GM19455 (cell line): ENCODE data around the gene MGMT.

ENCODE experiments used
- ATAC-seq: cut with Tn5 transposase; IDR thresholded peaks from one replicate; pipeline ENCODE4 v1.9.1; 2021; ENCODE audit not compliant: unreplicated experiment

The MGMT gene

GRCh38 chr10:129725011-129725410 lies 258.0 kb downstream of the MGMT start:
- ATAC-seq: no peak

DNA sequence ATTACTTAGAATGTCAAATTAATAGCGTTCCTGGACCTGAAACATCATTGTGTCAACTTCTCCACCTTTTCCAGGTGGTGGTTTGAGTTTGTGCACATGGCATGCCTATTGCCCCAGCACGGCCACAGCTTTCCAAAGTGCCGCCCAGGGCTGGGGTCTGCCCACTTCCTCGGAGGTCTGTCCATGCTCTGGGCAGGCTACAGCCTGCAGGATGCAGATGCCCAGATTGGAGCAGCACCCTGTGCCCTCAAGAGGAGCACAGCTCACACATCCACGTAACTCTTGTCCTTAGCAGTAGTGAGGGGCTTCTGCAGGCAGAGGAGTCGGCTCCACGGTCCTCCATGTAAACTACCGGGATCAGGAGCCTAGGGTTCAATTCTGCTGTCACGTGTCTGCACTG lies 258.4 kb downstream of the MGMT start:
- no peak for ATAC-seq

DNA sequence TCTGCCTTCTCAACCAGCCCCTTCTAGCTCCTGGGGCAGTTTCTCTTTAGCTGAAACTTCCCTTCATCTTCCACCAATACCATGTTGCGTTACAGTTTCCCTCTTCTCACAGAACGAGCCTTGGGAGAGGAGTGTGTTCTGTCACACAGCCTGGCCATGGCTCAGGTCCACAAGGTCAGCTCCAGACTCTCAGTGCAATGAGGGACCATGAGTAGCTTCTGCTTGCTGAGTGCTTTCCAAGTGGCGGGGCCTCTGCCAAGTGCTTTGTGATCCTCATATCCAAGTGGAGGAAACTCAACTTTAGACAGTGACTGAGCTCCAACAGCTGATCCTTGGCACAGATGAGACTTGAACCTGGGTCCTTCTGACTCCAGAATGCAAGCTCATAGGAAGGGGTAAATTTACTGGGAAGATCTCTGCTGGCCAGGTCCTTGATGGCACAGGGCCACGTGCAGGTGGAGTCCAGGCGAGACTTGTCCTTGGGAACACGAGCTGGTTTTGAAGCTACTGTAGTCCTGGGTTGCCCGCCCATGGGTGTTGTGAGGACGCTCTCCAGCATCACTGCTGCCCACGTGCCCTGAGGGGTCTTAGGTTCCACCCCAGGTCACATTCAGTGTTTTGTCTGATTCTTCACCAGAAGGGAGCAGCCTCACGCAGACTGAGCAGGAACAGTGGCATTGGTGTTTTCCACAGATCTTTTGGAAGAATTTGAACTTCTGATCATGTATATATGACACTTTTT lies 259.0 kb downstream of the MGMT start:
- no peak for ATAC-seq

- ATAC-seq: no peak
Measured at GRCh38 chr10:129727071-129727470, 260.0 kb downstream of the MGMT start.

- no peak for ATAC-seq
Measured at GRCh38 chr10:129727495-129727894, 260.5 kb downstream of the MGMT start.

DNA sequence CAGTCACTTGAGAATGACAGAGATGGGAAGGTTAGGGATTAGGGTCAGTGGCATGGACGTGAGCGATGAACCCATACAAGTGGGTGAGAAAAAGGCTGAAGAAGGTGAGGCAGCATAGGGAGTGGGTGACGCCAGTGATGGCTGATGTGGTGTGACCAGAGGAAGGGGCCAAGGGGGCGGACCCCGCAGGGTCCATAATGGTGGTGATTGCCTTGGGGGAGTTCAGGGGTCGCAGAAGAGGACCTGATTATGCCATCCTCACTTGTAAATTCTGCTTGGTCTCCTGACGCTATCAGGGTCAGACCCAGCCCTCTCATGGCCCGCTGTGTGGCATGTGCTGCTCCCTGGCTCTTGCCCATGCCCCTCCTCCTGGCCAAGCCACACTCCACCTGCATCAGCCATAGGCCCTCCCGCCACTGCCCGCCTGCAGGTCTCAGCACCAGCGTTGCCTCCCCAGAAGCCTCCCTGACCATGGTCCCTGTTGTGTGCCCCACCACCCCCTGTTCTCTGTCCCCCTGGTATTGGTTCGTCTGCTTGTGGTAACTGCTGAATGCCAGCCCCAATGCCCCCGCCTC lies 261.3 kb downstream of the MGMT start:
- no peak for ATAC-seq

DNA sequence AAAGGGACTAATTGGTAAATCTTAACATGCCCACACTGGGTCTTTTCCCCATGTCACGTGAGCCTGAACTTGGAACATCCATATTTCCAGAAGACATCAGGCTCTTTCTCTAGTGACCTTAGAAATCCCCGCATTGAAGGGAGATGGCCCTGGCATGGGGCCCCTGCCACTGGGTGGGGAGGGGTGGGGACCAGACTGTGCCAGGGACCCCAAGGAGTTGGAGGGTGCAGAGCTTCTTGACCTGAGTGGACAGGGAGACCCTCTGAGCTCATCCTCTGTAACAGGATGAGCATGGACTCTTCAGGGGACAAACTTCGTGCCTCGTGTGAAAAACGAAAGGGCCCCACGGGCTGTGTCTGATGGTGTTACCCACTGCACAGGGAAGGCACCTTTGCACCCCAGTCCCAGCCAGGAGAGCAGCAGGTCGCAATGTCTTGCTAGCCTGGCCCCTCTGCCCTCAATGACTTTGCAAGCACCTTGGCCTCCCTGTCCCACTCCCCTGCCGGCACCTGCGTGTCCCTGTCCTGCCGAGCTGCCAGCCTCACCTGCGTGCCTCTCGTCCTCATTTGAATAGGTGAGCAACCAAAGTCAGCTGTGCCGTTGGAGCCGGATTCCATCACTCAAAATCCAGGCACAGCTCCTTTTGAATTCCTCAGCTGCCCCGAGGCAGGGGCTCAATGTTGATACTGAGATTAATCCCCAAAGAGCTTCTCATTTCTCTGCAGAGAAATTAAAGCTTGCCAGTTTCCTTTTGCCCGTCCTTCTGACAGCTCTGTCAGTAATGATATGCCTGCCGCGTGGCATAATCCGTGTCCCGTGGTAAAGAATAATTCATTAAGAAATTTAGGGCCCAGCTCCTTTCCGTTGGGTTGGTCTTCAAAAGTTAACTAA lies 262.1 kb downstream of the MGMT start:
- no peak for ATAC-seq

- no peak for ATAC-seq
Measured at GRCh38 chr10:129730272-129730992, 263.4 kb downstream of the MGMT start.

GRCh38 chr10:129730993-129731325 lies 263.9 kb downstream of the MGMT start:
- no peak for ATAC-seq

DNA sequence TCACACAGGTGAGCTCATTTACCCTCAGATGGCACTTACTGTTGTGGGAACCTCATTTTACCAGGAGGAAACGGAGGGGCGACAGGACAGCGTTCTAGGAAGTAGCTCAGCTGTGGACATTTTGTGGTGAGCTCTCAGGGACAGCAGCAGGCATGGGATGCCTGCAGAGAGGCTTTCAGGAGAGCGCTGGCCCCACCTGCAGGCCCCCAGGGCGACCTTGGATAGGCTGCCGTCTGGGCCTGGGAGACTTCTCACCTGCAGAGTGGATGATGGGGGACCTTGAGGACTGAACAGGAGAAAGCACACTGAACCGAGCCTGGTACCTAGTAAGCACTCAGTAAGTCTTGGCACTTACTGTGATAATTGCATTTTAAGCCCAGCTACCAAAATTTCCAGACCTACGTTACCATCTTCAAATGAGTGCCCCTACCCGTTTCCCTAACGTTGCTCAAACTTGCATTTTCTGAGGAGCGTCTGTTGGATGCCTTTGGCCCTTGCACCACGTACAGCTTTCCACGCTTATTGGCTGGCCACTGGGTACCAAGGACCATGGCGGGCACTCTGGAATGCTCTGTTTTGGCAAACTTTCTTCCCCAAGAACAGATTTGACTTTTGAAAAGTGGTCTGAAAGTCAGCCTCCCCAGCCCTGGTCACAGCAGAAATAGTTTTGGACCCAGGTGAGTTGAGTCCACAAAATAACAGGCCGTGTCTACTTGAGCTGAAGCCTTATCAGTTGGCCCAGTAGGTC lies 273.7 kb downstream of the MGMT start:
- no peak for ATAC-seq

- no peak for ATAC-seq
Measured at GRCh38 chr10:129741280-129741977, 274.4 kb downstream of the MGMT start.

DNA sequence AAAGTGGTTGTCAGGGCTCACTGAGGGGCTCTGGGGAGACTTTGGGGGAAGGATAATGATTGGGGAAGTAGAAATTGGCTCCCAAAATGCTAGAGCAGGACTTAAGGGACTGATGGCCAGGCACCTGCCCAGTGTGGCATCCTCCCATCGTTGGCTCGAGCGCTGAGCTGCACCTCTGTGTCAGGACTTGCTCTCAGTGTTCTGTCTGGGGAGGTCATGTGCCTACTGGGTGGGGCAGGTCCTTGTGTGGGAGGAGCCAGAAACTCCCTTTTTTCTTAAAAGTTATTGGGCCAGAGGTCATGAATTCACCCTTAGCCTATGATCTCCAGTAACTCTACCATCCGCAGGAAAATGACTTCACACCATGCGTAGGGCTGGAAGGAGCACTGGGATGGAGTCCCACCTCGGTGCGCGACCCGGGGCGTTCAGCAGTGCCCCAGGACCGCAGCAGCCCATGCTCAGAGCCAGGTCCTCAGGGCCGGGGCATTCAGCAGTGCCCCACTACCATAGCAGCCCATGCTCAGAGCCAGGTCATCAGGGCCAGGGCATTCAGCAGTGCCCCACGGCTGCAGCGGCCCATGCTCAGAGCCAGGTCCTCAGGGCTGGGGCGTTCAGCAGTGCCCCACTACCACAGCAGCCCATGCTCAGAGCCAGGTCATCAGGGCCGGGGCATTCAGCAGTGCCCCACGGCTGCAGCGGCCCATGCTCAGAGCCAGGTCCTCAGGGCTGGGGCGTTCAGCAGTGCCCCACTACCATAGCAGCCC lies 275.1 kb downstream of the MGMT start:
- ATAC-seq: no peak

- ATAC-seq: no peak
Measured at GRCh38 chr10:129742742-129743550, 275.9 kb downstream of the MGMT start.

GRCh38 chr10:129743738-129744133 lies 276.7 kb downstream of the MGMT start:
- no peak for ATAC-seq

- ATAC-seq: no peak
Measured at GRCh38 chr10:129744134-129745111, 277.4 kb downstream of the MGMT start.

GRCh38 chr10:129745186-129745750 lies 278.2 kb downstream of the MGMT start:
- ATAC-seq: no peak
